Mesendoderm (in vitro differentiated cells): ENCODE results near the gene EHBP1L1.

Experiments used
- DNase-seq: peaks from one replicate; pipeline ENCODE4 v3.0.0; 2013
- H2AK5ac ChIP-seq: 2 replicates; pipeline ENCODE4 v1.6.1; 2013; ENCODE audit warnings: low read length, inconsistent platforms
- H2BK120ac ChIP-seq: 2 replicates; pipeline ENCODE4 v1.6.1; 2013; ENCODE audit warnings: low read depth, mild to moderate bottlenecking, low read length, moderate library complexity, mixed read lengths
- H2BK15ac ChIP-seq: replicated peaks from 2 replicates; pipeline ENCODE4 v1.6.1; 2013; ENCODE audit warnings: low read depth, mild to moderate bottlenecking, moderate library complexity
- H2BK5ac ChIP-seq: 2 replicates; pipeline ENCODE4 v1.6.1; 2013; ENCODE audit warnings: low read length, inconsistent platforms
- H3K18ac ChIP-seq: 2 replicates; pipeline ENCODE4 v1.6.1; 2013; ENCODE audit warnings: mild to moderate bottlenecking, low read length, mixed read lengths
- H3K23ac ChIP-seq: one replicate; pipeline ENCODE4 v1.6.1; 2013; ENCODE audit warnings: low read length
- H3K27ac ChIP-seq: 2 replicates; pipeline ENCODE4 v1.5.1; 2013; ENCODE audit warnings: low read depth, mild to moderate bottlenecking, inconsistent platforms, low read length, moderate library complexity
- H3K27me3 ChIP-seq: 2 replicates; pipeline ENCODE4 v1.6.1; 2013; ENCODE audit warnings: low read length, control low read depth, mild to moderate bottlenecking, inconsistent platforms; ENCODE audit not compliant: insufficient read depth, poor library complexity
- H3K36me3 ChIP-seq: 2 replicates; pipeline ENCODE4 v1.6.1; 2013; ENCODE audit warnings: low read length, inconsistent platforms; ENCODE audit not compliant: control insufficient read depth, insufficient read depth
- H3K4ac ChIP-seq: one replicate; pipeline ENCODE4 v1.6.1; 2013; ENCODE audit warnings: low read depth, mild to moderate bottlenecking, low read length, moderate library complexity
- H3K4me1 ChIP-seq: 2 replicates; pipeline ENCODE4 v1.6.1; 2013; ENCODE audit warnings: low read depth, low read length, inconsistent platforms; ENCODE audit not compliant: control insufficient read depth
- H3K4me2 ChIP-seq: 2 replicates; pipeline ENCODE4 v1.6.1; 2013; ENCODE audit warnings: low read length
- H3K4me3 ChIP-seq: 2 replicates; pipeline ENCODE4 v1.5.1; 2013; ENCODE audit warnings: mild to moderate bottlenecking, low read length
- H3K56ac ChIP-seq: one replicate; pipeline ENCODE4 v1.6.1; 2013; ENCODE audit warnings: low read length
- H3K79me1 ChIP-seq: 2 replicates; pipeline ENCODE4 v1.6.1; 2013; ENCODE audit warnings: low read length, inconsistent platforms
- H3K79me2 ChIP-seq: 2 replicates; pipeline ENCODE4 v1.6.1; 2013; ENCODE audit warnings: mild to moderate bottlenecking, low read length; ENCODE audit not compliant: control insufficient read depth, insufficient read depth
- H3K9ac ChIP-seq: 2 replicates; pipeline ENCODE4 v1.6.1; 2013; ENCODE audit warnings: low read length, inconsistent platforms
- H4K5ac ChIP-seq: one replicate; pipeline ENCODE4 v1.6.1; 2013; ENCODE audit warnings: low read length
- H4K8ac ChIP-seq: one replicate; pipeline ENCODE4 v1.6.1; 2013; ENCODE audit warnings: low read depth, mild to moderate bottlenecking, control low read depth, low read length, moderate library complexity
- WGBS: extraction: QIAGEN DNeasy Blood & Tissue Kit; methylation state at CpG from one replicate; pipeline ENCODE4 v1.1.7; 2013; ENCODE audit warnings: low lambda C conversion rate, missing lambda C conversion rate; ENCODE audit not compliant: insufficient coverage; ENCODE audit errors: extremely low coverage; 5-methylcytosine and 5-hydroxymethylcytosine counted together

Gene EHBP1L1

GRCh38 chr11:65588199-65589054 is 12.6 kb downstream of the EHBP1L1 start:
- DNase-seq: peak; percentile 80
- H3K9ac ChIP-seq: no peak overlapping the region

GRCh38 chr11:65589444-65590239 is 13.8 kb downstream of the EHBP1L1 start:
- Histone ChIP-seq H3K9ac (no peak overlapping the region), H3K27me3 (peaks cover 6% of the 10 kb centered on the region), H3K4me2 (no peak overlapping the region), H3K4ac (no peak overlapping the region), H2BK5ac (no peak overlapping the region), H3K79me1 (no peaks in the 10 kb centered on the region), H3K36me3 (no peaks in the 10 kb centered on the region), H4K5ac (no peak overlapping the region), H4K8ac (no peak overlapping the region), H3K18ac (no peak overlapping the region), H2AK5ac (no peak overlapping the region), H3K79me2 (no peaks in the 10 kb centered on the region), H2BK15ac (no peak overlapping the region), H3K23ac (no peak overlapping the region), H2BK120ac (no peak overlapping the region), H3K4me3 (no peak overlapping the region), H3K56ac (no peak overlapping the region), H3K4me1 (no peaks in the 10 kb centered on the region), H3K27ac (no peak overlapping the region)
- no peak for DNase-seq
- WGBS: no CpG with 5 or more reads among the region's 9 CpGs

More at GRCh38 chr11:65588199-65589054, 12.6 kb downstream of the EHBP1L1 start:
- H3K27me3 ChIP-seq: peaks cover 6% of the 10 kb centered on the region
- H3K79me2 ChIP-seq: no peaks in the 10 kb centered on the region
- H3K36me3 ChIP-seq: no peaks in the 10 kb centered on the region
- no peak overlapping the region for H2BK15ac ChIP-seq
- peak overlapping the region; percentile 62 for H2AK5ac ChIP-seq
- no peak overlapping the region for H4K5ac ChIP-seq
- H3K4me2 ChIP-seq: no peak overlapping the region
- WGBS: no CpG with 5 or more reads among the region's 13 CpGs
- H2BK120ac ChIP-seq: no peak overlapping the region
- no peak overlapping the region for H3K4ac ChIP-seq
- H3K27ac ChIP-seq: no peak overlapping the region
- H3K23ac ChIP-seq: no peak overlapping the region
- no peak overlapping the region for H3K4me3 ChIP-seq
- H3K4me1 ChIP-seq: no peaks in the 10 kb centered on the region
- no peak overlapping the region for H3K18ac ChIP-seq
- H4K8ac ChIP-seq: no peak overlapping the region
- no peak overlapping the region for H3K56ac ChIP-seq
- H3K79me1 ChIP-seq: no peaks in the 10 kb centered on the region
- no peak overlapping the region for H2BK5ac ChIP-seq

- H3K56ac ChIP-seq: no peak overlapping the region
- H2BK5ac ChIP-seq: no peak overlapping the region
- no peaks in the 10 kb centered on the region for H3K79me1 ChIP-seq
- H3K4me1 ChIP-seq: no peaks in the 10 kb centered on the region
- no peak overlapping the region for H3K9ac ChIP-seq
- no peak overlapping the region for H3K18ac ChIP-seq
- H3K23ac ChIP-seq: no peak overlapping the region
- no peaks in the 10 kb centered on the region for H3K36me3 ChIP-seq
- no peak overlapping the region for H4K8ac ChIP-seq
- H3K79me2 ChIP-seq: no peaks in the 10 kb centered on the region
- no peak overlapping the region for H3K4ac ChIP-seq
- no peak overlapping the region for H2BK120ac ChIP-seq
- H3K27me3 ChIP-seq: peaks cover 6% of the 10 kb centered on the region
- no peak overlapping the region for H4K5ac ChIP-seq
- no peak overlapping the region for H3K4me3 ChIP-seq
- no peak for DNase-seq
- H2AK5ac ChIP-seq: no peak overlapping the region
- WGBS: no CpG with 5 or more reads among the region's 8 CpGs
- no peak overlapping the region for H3K27ac ChIP-seq
- no peak overlapping the region for H2BK15ac ChIP-seq
- H3K4me2 ChIP-seq: no peak overlapping the region
Observed at GRCh38 chr11:65590240-65590738, 14.4 kb downstream of the EHBP1L1 start.

GRCh38 chr11:65591939-65592857 is 16.3 kb downstream of the EHBP1L1 start:
- peak; percentile 94 for DNase-seq
- H2BK15ac ChIP-seq: no peak overlapping the region
- H3K4me3 ChIP-seq: peak overlapping the region; percentile 13

GRCh38 chr11:65592858-65593517 is 17.1 kb downstream of the EHBP1L1 start:
- Histone ChIP-seq H3K9ac (peak overlapping the region; percentile 11), H3K27ac (no peak overlapping the region), H3K4me1 (no peaks in the 10 kb centered on the region), H4K5ac (no peak overlapping the region), H4K8ac (no peak overlapping the region), H2BK120ac (no peak overlapping the region), H3K4me3 (no peak overlapping the region), H3K4me2 (peak overlapping the region; percentile 77), H3K18ac (peak overlapping the region; percentile 15), H2BK5ac (no peak overlapping the region), H2AK5ac (no peak overlapping the region), H3K4ac (no peak overlapping the region), H3K79me1 (no peaks in the 10 kb centered on the region), H3K79me2 (no peaks in the 10 kb centered on the region), H3K36me3 (no peaks in the 10 kb centered on the region), H3K23ac (peak overlapping the region; percentile 98), H3K27me3 (peaks cover 4% of the 10 kb centered on the region), H3K56ac (peak overlapping the region; percentile 87), H2BK15ac (no peak overlapping the region)
- DNase-seq: no peak
- no CpG with 5 or more reads among the region's 22 CpGs for WGBS

More at GRCh38 chr11:65591939-65592857, 16.3 kb downstream of the EHBP1L1 start:
- Histone ChIP-seq H3K18ac (peak overlapping the region; percentile 53), H3K79me1 (no peaks in the 10 kb centered on the region), H3K27me3 (peaks cover 4% of the 10 kb centered on the region), H3K56ac (peak overlapping the region; percentile 87), H2AK5ac (no peak overlapping the region), H3K79me2 (no peaks in the 10 kb centered on the region), H4K8ac (no peak overlapping the region), H3K4me2 (peak overlapping the region; percentile 77), H4K5ac (no peak overlapping the region), H2BK5ac (no peak overlapping the region), H3K4me1 (no peaks in the 10 kb centered on the region), H3K23ac (peak overlapping the region; percentile 89), H3K27ac (no peak overlapping the region), H3K4ac (no peak overlapping the region), H3K36me3 (no peaks in the 10 kb centered on the region), H2BK120ac (no peak overlapping the region), H3K9ac (peak overlapping the region; percentile 73)
- WGBS: no CpG with 5 or more reads among the region's 106 CpGs
